ENCODE data around the gene RRP12.

Gene RRP12

DNA sequence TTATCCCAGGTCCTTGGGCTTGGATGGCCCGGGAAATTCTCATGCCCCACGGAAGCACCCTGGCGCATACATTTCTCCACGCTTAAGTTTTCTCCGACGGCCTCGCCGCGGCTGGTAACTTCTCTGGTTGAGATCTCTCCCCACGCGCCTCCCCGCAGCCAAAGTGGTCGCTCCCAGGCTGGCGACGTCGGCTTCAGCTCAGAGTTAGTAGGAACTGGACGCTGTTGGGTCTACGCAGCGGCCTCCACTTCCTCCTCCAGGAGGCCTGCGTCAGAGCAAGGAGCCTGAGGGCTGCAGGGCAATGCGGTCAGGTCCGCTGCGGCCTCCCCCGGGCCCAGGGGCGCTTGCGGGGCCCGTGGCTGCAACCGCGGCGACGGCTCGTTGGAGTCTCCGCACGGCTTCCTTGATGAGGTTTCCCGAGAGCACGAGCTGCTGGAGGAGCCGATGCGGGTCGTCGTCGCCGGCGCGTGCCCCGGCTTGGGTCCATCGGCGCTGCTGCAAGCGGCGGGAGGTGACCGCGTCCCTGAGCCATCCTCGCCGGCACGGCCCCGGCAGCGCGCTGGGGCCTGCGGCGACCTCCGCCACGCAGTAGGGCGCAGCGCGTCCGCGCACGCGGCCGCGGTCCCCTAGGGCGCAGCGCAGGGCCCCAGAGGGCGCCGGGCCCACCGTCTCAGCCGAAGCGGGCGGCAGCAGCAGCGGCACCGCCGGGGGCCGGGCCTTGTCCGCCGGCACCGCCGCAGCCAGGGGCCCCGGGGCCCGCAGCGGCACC is 67.4 kb downstream of the RRP12 start:
- peak; percentile 35 for DNase-seq

DNA sequence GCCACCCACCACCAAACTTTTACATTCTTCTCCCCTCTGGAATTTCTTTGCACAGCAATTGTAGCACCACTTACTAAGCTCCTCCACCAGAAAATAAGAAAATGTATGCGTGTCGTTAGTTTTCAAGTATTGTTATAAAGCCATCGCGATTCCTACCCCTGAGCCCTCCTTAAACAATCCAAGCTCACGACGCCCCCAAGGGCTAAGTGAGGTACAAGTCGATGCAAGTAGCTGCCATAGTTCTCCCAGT is 67.9 kb downstream of the RRP12 start:
- peak; percentile 46 for DNase-seq

DNA sequence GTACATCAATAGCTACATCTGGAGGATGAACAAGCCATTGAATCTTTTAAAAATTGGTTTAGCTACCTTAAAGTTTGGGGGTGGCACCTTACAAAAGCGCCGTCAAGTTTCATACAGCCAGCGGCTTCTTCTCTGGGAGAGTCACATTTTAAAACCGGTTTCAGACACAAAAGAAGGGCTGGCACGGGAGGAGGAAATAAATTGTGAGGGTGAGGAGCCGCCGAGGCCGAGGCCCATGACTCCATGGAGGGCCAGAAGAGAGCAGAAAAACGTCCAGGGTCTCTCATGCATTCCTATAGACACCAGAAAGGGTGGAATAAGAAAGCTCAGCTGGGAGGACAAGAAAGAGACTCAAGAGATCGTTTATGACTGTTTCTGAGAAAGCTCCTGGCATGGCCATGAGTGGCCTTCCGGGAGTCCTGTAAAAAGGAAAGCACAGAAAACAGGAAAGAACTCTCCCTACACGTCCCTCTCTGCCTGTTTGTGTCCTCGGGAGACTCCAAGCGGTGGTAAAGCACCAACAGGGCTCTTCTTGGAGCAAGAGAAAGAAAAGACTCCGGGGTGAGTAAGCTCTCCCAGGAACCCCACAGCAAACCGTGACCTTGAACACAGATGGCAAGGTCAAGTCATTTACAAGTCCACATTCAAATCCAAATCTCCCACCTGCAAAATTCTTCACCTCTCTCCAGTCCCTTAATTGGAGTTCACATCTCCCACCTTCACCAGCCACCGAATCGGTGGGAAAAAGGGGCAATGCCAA is 68.4 kb downstream of the RRP12 start:
- DNase-seq = peak; percentile 78

DNA sequence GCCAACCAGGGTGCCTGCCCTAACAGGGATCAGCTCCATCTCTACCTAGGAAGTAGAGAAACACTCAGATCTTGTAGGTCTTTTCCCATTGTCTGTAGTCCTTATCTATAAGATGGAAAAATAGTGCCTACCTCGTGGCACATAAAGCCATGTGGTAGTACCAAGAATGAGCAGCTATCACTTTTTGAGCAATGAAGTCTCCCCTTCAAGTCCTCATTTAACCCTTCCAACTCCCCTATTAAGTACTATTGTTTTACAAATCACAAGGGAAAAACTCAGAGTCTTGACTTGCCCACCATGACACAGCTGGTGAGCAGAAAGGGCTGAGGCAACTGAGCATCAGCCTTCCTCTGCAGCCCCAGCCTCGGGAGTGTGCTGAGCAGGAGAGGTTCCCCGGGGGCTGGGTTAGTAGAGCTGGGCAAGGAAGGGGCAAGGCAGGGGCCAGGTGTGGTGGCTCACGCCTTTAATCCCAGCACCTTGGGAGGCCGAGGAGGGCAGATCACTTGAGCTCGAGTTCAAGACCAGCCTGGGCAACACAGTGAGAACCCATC is 69.9 kb downstream of the RRP12 start:
- no peak for DNase-seq

DNA sequence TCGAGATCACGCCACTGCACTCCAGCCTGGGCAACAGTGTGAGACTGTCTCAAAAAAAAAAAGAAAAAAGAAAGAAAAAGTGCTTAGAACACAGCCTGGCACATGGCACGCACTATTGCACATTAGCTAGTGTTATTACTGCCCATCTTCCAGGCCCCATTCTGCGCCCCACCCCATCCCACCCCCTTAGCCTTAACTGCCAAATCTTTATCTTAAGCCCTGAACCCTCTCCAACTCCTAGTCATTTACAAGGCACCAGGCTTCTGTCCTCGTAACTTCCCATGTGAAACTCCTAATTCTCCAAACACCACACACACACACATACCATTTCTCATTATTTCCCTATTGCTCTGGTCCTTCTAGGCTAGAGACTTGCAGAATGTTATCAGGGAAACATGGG is 71.4 kb downstream of the RRP12 start:
- DNase-seq = no peak

DNA sequence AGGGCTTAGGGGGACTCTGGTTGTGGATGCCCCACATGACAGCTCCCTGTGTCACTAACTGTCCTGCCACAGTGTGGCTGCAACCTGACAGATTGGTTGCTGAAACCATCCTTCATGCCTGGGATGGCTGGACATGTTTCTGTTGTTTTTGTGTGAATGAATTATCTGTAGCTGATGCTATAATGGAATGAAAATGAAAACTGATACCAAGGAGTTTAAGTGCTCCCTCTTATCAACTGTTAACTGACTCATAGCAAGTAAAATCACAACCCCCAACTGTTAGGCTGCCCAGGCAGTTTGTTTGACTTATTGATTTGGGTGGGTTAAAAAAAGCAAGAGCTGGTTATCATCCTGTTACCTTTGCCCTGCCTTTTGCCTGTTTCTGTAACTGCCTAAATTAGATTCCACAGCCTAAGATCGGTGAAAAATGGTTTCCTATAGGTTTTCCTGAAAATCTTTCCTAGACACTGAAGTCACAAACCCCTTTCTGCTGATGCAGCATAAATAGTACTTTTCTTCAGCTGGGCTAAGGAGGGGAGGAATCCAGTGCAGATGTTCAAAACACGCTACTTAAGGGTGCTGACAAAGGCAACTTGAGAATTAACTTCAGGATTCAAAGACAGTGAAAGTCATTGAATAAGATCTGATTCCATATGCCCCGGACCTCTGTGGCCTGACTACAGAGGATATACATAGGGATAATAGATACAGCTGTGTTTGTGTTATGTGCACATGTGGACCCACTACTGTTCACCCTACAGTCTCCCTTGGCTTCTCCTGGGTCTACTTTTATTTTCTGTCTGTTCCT is 72.3 kb downstream of the RRP12 start:
- DNase-seq = no peak

DNA sequence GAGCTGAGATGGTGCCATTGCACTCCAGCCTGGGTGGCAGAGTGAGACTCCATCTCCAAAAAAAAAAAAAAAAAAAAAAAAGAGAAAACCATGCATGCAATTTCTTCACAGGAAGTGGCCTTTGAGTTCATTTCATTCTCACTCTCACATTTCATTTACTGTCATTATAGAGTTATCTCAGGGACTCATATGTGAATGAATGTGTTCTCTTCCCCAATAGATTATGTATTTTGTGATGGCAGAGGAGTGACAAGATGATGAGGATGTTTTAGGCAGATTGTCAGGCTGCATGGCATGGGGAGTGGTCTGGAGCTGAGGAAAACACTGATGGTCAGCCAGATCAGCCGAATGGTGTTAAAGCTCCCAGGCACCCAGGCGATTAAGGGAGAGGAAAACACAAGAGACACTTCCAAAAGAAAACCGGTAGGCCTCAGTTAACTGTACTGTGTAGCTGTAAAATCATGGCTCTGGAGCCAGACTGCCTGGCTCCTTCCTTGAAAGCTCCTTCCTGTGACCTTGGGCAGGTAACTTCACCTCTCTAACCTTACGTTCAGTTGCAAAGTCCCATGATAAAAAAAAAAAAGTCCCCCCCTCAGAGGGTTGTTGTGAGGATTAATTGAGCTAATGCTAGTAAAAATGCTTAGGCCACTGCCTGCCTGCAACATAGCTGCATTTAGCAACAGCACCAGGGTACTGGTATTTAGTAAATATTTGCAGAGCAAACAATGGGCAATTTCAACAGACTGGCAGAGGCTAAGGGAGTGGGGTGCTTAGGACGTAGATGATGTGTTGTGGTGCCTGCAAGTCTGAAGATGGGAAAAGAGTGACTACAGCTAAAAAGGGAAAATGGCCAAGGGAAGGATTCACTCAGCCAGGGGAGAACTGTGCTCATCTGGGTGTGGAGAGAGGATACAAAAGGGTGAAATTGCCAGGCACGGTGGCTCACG is 73.5 kb downstream of the RRP12 start:
- DNase-seq = no peak

DNA sequence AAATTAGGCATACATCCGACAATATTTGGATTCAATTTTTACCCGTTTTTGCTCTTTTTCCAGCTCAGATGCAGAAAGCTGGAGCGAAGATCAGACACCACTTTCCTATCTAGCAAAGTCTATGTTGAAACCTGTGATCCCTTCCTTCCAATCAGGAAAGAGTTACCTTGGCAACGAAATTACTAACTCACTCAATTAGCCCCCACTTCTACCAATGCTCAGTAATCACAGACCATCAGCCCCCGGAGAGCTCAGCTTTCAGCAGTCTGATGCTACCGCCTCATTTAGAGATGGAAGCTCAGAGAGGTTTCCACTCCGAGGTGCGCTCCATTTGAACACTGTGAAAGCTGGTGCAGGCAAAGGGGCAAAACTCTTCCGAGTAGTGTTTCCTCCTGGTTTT is 75.4 kb downstream of the RRP12 start:
- DNase-seq = no peak

DNA sequence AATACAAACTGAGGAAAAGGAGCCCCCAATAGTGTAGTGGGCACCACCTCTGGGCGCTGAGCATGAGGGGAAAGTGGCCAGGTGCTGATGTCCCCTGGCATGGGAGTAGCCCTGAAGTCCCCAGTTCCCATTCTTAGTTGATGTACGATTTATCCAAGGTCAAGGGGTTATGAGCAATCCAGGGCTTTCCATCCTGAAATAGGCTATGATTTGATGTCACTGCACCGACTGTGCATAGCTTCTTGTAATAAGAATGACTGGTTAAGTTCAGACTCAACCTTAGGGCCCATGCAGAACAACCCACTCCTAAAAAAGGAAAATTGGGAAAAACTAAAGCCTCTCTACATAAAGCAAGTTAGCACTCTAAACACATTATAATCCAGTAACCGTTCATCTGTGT is 77.6 kb downstream of the RRP12 start:
- DNase-seq = no peak

DNA sequence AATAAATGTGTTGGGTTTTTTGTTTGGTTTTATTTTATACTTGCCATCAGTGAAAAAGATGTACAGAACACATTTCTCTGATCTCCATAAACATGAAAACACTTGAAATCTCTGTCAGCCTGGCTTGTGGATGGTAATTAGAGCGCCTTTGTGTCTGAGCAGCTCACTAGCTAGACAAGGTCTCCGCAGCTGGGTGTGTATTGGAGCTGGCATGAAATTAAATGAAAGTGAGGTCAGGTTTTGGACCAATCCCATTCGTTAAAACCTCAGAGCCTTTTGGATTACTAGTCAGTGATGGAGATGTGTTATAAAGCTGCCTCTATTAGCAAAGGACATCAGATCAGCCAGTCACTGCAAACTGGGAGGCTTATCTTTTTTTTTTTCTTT is 79.3 kb downstream of the RRP12 start:
- no peak for DNase-seq

DNA sequence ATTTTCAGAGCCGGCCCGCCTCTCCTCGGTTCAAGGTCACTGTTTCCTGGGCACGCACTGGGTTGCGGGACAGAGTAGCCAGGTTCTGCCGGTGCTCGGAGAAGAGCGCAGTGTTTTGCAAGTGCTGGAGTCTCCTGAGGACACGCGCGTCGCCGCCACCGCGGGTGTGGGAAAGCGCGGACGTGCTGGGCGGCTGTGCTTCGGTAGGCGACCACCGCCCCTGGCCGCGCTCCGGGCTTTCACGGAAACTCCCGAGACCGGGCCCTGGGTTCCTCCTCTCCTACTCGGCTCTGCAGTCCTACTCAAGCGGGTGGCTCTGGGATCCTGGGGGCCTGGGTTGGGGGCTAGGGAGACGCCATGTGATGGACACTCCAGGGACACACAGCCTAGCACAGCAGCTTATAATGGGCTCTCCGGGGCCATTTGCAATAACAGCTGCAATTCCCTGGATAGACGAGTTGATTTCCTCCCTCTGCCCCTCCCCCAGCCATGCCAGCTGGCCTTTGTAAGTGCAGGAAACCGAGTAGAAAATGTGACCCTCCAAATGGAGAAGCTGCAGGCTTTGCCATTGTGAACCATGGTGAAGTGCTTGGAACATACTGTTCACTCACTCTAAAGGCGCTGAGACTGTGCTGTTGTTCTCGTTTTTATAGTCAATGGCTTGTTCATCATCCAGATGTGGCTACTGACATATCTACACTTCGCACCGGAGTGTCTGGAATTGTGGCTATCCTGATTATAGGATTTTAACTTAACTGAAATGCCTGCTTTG is 79.9 kb downstream of the RRP12 start:
- DNase-seq = no peak

DNA sequence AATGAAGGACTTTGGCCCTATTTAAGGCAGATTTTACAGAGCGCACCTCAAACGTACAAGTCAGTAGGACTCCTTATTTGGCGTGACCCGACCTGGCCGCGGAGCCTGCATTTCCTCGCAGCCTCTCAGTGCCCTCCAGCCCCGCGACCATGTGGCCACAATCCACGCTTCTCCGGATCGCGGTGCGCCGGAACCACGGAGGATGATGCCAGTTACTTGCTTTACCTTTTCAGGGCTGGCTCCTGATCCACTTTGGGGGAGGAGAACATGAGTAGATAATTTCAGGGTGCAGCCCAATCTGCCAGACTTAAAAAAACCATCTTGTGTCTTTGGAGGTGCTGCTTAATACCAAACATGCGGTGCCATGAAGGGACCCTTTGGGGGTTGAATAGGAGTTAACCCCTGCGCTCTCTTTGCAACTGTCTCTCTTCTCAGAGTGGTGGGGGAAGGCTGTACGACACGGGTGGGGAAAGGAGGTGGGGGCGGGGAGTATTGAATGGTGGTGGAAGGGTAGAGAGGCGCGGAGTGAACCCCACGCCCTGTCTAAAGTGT is 80.6 kb downstream of the RRP12 start:
- no peak for DNase-seq

DNA sequence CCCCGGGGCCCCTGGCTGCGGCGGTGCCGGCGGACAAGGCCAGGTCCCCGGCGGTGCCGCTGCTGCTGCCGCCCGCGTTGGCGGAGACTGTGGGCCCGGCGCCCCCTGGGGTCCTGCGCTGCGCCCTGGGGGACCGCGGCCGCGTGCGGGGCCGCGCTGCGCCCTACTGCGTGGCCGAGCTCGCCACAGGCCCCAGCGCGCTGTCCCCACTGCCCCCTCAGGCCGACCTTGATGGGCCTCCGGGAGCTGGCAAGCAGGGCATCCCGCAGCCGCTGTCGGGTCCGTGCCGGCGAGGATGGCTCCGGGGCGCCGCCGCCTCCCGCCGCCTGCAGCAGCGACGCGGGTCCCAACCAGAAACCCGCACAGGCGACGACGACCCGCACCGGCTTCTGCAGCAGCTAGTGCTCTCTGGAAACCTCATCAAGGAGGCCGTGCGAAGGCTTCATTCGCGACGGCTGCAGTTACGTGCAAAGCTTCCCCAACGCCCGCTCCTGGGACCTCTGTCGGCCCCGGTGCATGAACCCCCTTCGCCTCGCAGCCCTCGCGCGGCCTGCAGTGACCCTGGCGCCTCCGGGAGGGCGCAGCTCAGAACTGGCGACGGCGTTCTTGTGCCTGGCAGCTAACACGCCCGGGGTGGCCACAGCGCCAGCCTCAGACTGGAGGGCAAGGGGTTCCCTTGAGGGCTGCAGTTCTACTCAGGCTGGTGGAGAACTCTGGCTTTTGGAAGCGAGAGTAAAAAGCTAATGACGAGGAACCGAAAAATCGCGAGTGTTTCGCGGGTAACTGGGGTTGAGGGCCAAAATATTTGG is 81.3 kb downstream of the RRP12 start:
- DNase-seq = no peak

DNA sequence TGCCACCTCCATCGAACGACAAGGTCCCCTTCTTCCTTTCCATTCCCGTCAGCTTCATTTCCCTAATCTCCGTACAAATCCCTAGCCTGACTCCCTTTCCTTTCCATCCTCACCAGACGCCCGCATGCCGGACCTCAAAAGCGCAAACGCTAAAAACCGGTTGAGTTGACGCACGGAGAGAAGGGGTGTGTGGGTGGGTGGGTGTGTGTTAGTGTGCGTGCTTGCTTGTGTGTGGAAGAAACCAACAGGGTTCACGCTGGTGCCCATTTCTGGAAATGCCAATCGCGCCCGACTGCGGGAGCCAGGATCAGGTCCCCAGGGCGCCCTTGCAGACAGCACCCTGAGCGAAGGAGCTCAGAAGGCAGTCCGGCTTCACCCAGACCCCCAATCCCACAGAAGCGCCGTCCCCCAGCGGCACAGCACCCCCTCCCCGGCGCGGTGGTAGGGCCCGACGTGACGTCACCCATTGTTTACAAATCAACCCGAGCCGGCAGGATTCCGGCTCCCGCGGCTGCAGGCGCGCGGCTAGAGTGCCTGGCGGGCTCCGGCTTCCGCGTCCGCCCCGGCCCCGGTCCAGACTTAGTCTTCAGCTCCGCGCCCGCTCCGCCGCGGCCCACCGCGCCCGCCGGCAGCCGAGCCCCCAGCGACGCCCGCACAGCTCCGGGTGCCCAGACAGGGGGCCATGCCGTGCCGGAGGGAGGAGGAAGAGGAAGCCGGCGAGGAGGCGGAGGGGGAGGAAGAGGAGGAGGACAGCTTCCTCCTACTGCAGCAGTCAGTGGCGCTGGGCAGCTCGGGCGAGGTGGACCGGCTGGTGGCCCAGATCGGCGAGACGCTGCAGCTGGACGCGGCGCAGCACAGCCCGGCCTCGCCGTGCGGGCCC is 82.1 kb downstream of the RRP12 start, which contains the start of gene FRAT1:
TSS of gene FRAT1 (plus strand) at position 500 of the 880 bp plus-strand sequence. CDS start at position 683, 183 bp downstream.
- DNase-seq = peak; percentile 89

DNA sequence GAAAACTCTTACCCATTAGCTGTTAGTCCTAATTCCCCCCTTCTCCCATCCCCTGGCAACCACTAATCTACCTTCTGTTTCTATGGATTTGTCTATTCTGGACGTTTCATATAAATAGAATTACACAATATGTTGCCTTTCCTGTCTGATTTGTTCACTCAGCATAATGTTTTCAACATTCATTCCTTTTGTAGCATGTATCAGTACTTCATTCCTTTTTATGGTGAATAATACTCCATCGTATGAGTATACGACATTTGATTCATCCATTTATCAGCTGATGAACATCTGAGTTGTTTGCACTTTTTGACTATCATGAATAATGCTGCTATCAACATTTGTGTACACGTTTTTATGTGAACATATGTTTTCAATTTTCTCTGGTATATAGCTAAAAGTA is 86.5 kb downstream of the RRP12 start:
- DNase-seq = no peak

DNA sequence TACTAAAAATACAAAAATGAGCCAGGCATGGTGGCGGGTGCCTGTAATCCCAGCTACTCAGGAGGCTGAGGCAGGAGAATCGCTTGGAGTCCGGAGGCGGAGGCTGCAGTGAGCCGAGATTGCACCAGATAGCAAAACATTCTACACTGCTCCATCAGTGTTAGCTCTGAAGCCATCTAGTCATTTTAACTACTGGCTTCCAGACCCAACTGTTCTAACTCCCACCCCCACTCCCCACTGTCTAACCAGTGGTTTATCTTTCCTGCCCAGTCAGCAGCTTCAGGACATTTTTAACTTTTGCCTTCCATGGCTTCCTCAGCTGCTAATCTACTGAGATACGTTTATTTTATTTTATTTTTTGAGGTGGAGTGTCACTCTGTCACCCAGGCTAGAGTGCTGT is 88.2 kb downstream of the RRP12 start:
- no peak for DNase-seq

DNA sequence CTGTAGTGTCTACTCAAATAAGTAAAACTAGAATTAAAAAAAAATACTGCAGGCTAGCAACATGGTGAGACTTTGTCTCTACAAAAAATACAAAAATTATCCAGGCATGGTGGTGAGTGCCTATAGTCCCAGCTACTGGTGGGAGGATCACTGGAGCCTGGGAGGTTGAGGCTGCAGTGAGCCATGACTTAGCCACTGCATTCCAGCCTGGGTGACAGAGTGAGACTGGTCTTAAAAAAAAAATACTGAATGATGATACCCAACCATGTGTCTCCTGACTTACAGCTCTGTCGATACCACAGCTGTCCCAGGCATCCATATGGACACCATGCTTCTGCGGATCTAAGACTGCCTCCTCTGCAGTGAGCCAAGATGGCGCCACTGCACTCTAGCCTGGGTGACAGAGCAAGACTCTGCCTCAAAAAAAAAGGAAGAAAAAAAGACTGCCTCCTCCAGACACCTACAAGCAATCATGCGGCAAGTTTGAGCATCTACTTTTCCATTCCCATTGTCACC is 90.0 kb downstream of the RRP12 start:
- no peak for DNase-seq

DNA sequence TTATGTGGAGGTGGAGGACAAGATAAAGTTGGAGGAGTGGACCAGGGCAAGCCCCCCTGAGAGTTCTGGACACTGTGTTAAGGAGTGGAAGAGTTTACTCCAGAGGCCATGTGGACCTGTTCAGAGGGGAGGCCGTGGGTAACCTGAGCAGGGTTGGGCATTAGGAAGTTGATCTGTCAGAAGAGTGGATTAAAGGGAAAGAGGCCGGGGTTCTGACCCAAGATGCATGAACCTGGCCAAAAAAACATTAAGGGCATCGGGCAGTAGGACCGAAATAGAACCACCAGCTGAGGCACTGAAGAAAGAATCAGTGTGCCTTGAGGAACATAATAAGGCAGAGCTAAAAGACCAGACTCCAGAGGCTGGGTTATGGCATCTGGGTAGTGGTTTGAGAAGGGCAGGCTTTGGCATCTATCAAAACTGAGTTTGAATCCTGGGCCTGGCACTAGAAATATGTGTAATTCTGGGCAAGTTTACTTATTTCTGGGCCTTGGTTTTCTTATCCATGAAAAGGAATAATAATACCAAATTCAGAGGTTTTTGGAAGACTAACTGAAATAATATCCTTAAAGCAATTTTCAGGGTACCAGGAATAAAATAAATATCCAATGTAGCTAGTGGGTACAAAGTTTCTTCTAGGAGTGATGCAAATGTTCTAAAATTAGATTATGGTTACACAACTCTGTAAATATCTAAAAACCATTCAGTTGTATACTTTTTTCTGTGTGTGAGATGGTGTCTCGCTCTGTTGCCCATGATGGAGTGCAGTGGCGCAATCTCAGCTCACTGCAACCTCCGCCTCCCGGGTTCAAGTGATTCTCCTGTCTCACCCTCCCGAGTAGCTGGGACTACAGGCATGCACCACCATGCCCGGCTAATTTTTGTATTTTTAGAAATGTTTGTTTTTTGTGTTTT is 93.0 kb downstream of the RRP12 start:
- DNase-seq = no peak
